Epithelial cell of esophagus (primary cell): ENCODE results near the gene FAAH.

ENCODE experiments used
- DNase-seq: peaks from one replicate; pipeline ENCODE4 v3.0.0; 2010; ENCODE audit warnings: low read depth
- H3K4me3 ChIP-seq: 2 replicates; pipeline ENCODE4 v1.5.1; 2011; ENCODE audit warnings: mild to moderate bottlenecking, low read length, control low read depth
- TF ChIP-seq, protein P1 (sequence below): IDR thresholded peaks from 2 replicates; pipeline ENCODE4 v1.5.1; 2011; ENCODE audit warnings: low read depth, mild to moderate bottlenecking, low read length, control low read depth, inconsistent platforms; ENCODE audit not compliant: insufficient read depth; ENCODE audit errors: missing control alignments

Gene FAAH

DNA sequence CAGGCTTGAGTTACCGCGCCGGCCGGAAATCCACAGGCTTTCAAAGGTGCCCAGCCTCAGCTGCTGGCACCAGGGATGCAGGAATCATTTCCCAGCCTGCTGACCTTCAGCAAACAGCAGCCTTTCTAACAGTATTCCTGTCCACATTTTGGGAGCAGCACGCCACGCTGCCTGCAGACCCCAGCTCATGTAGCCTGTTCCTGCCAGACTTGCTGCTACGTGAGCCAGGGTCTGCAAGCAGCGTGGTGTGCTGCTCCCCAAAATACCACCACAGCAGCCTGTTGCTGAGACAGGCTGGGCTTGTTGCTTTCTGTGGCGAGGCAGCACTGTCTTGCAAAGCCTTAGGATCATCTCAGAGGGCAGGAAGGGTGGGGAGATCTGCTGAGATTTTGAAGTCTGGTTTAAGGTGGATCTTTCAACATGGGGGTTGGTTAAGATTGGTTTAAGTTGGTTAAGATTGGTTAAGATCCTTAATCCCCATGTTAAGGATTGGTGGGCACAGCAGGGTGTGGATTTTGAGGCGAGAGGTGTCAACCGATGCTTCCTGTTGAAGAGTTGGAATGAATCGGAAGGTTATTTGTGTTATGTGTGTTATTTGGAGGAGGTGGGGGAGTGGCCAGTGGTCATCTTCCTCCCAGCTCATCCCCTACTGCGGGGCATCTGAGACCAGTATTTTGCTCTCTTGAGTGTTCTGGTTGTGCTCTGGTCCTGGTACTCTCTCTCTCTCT is 12.9 kb downstream of the FAAH start:
- no peak overlapping the region for H3K4me3 ChIP-seq
- no peak for DNase-seq
- TF ChIP-seq, protein P1, sequence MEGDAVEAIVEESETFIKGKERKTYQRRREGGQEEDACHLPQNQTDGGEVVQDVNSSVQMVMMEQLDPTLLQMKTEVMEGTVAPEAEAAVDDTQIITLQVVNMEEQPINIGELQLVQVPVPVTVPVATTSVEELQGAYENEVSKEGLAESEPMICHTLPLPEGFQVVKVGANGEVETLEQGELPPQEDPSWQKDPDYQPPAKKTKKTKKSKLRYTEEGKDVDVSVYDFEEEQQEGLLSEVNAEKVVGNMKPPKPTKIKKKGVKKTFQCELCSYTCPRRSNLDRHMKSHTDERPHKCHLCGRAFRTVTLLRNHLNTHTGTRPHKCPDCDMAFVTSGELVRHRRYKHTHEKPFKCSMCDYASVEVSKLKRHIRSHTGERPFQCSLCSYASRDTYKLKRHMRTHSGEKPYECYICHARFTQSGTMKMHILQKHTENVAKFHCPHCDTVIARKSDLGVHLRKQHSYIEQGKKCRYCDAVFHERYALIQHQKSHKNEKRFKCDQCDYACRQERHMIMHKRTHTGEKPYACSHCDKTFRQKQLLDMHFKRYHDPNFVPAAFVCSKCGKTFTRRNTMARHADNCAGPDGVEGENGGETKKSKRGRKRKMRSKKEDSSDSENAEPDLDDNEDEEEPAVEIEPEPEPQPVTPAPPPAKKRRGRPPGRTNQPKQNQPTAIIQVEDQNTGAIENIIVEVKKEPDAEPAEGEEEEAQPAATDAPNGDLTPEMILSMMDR = no peak

DNA sequence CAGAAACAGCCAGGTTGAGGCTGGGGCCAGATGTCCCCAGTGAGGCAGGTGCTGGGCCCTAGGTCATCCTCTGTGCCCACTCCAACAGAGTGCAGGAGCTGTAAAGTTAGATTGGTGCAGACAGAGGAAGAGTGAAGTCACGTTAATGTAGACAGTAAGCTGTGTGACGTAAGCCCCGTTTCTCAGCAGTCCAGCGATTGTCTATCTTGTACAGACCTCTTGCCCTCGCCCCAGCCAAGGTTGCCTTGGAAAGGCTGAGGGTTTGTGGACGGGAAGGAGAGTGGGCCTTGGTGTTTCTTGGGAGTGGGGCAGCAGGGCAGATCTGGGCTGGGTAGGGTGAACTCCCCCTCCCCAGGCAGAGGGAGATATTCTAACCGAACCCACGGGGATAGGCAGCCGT is 13.5 kb downstream of the FAAH start:
- no peak for DNase-seq
- TF ChIP-seq, protein P1 = no peak
- H3K4me3 ChIP-seq = no peak overlapping the region

DNA sequence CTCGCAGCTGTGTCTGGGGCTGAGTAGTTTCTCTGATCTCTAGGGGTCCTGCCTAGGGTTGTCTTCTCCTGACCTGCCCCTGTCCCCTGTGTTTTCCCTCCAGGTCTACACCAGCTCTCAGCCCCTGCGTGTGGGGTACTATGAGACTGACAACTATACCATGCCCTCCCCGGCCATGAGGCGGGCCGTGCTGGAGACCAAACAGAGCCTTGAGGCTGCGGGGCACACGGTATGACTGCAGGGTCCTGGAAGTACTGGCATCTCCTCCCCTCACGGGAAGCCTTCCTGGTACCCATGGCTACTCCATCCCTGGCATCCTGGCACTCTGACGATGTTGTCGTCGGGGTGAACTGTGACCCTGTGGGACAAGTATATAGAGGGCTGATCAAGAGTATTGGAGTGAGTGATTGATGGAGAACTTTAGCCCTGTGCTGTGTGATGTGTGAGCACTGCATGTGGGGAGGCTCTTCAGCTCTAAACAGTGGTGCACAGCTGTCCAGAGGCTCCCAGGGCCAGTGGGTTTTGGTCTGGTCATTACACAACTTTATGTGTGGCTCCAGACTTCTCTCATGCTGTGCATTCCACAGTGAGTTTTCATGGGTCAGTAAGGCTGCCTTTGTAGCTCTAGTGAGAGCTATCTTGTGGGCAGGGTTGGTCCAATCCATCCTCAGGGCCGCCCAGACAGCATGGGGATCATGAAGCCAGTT is 14.4 kb downstream of the FAAH start:
- no peak overlapping the region for H3K4me3 ChIP-seq
- no peak for DNase-seq
- TF ChIP-seq, protein P1 = no peak

DNA sequence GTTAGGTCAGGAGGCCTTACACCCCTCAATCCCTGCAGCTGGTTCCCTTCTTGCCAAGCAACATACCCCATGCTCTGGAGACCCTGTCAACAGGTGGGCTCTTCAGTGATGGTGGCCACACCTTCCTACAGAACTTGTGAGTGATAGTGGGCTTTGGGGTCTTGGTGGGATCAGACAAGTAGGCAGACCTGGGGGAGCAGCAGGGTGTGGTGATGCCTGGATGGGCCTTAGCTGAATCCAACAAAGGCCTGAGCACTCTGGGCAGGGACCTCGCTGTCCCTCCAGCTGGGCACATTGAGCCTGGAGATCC is 14.9 kb downstream of the FAAH start:
- TF ChIP-seq, protein P1 = no peak
- H3K4me3 ChIP-seq = no peak overlapping the region
- no peak for DNase-seq

DNA sequence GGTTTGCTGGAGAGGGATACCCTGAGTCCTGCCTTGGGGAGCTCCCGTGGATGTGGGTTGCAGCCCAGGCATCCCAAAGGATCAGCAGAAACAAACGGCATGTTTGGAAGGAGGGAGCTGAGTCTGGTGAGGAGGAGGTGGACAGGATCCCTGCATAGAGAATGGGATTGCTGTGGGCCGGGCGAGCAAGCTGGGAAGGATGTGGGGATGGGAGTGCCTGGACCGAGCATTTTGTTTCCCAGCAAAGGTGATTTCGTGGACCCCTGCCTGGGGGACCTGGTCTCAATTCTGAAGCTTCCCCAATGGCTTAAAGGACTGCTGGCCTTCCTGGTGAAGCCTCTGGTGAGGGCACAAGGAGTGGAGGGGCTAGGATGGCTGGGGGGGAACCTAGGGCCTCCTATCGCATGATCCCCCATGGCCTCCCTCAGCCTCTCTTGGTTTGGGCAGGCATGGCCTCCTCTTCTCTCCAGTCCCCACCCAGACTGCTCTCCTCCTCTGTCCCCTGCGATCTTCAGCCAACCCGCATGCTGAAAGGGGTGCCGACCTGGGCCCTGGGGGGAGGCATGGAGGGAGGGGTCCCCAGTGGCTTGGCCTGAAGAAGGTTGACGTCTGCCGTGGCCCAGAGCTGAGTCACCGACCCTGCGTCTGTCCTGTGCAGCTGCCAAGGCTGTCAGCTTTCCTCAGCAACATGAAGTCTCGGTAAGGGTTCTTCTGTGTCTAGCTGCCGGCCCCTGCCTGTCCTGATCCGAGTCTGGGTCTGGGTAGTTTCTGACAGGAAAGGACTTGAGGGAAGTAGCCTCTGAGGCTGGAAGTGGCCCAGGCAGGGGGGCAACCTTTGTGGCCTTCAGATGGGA is 16.3 kb downstream of the FAAH start:
- no peak overlapping the region for H3K4me3 ChIP-seq
- DNase-seq = no peak
- TF ChIP-seq, protein P1 = no peak

DNA sequence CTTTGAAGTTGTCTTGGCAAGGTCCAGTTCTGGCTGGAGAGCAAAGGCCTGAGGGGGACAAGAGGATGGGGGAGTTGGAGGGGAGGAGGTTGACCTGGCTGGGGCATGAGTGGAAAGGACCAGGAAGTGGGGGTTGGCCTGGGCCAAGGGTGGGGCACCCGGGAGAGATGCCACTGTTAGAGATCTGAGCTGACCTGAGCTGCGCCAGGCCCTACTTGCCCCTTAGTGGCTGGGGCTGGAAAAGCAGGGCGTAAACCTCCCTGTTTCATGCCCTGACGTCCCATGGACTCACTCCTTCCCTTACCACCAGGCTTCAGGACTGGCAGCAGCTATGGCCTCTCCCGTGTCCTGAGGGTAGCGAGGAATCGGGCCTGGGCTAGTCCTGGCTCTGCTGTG is 16.9 kb downstream of the FAAH start:
- DNase-seq = no peak
- TF ChIP-seq, protein P1 = no peak
- no peak overlapping the region for H3K4me3 ChIP-seq
